HepG2 (cell line): ENCODE results near the gene KLHDC8B. TPM values are rescaled to one million over a fixed set of nuclear protein-coding genes. Genes with fewer than 3 reads are reported as not detected.

Experiments used
- DPF2 ChIP-seq: sonication (generic); formaldehyde crosslinking; IDR thresholded peaks from 2 replicates; pipeline ENCODE4 v1.4.0; 2020; ENCODE audit warnings: mild to moderate bottlenecking, low read depth, missing genetic modification reagents, borderline replicate concordance
- KLF15 ChIP-seq: sonication (generic); formaldehyde crosslinking; IDR thresholded peaks from 2 replicates; pipeline ENCODE4 v1.8.1; 2023; ENCODE audit warnings: borderline replicate concordance, mild to moderate bottlenecking, inconsistent platforms, missing genetic modification reagents, mixed read lengths
- KMT2A ChIP-seq: sonication (generic); formaldehyde crosslinking; IDR thresholded peaks from 2 replicates; pipeline ENCODE4 v1.4.0; 2020; ENCODE audit warnings: missing genetic modification reagents
- MBD4 ChIP-seq: IDR thresholded peaks from 2 replicates; pipeline ENCODE4 v1.6.1; 2012; ENCODE audit warnings: low read length, inconsistent platforms, borderline replicate concordance
- TBP ChIP-seq: sonication (generic); formaldehyde crosslinking; IDR thresholded peaks from 2 replicates; pipeline ENCODE4 v1.5.0; 2020; ENCODE audit warnings: missing genetic modification reagents
- TGIF2 ChIP-seq: IDR thresholded peaks from 2 replicates; pipeline ENCODE4 v1.6.1; 2016; ENCODE audit warnings: control low read depth, missing compliant biosample characterization
- XBP1 ChIP-seq: sonication (generic); formaldehyde crosslinking; IDR thresholded peaks from 2 replicates; pipeline ENCODE4 v1.5.0; 2020; ENCODE audit warnings: missing genetic modification reagents
- ZNF383 ChIP-seq: sonication (generic); formaldehyde crosslinking; IDR thresholded peaks from 2 replicates; pipeline ENCODE4 v1.4.0; 2020; ENCODE audit warnings: missing genetic modification reagents, mild to moderate bottlenecking, borderline replicate concordance
- ZNF777 ChIP-seq: sonication (generic); formaldehyde crosslinking; IDR thresholded peaks from 2 replicates; pipeline ENCODE4 v1.4.0; 2020; ENCODE audit warnings: missing genetic modification reagents
- ZNF781 ChIP-seq: sonication (generic); formaldehyde crosslinking; IDR thresholded peaks from 2 replicates; pipeline ENCODE4 v1.5.1; 2020; ENCODE audit warnings: borderline replicate concordance, mild to moderate bottlenecking, missing genetic modification reagents; ENCODE audit errors: not compliant biosample characterization
- polyA plus RNA-seq, 8 experiments: library from polyadenylated mRNA; depleted of rRNA in 3 of 8; stranded (reverse) in 7 of 8; unstranded in 1 of 8; fragments of >200 nt; fragmentation: Illumina TruSeq in 4 of 8; extraction: Trizol in 4 of 8; gene quantifications; 2 replicates each; pipeline versions ENCODE4 v1.2.1 to v1.2.3, GENCODE V29; 2011 to 2016; ENCODE audit warnings: low read depth in 4 of 8, missing spikeins in 1 of 8, mixed read lengths in 1 of 8; ENCODE audit not compliant: insufficient read depth in 1 of 8
- total RNA-seq, 5 experiments: library from RNA; depleted of rRNA; stranded (reverse); fragments of >200 nt; fragmentation: Illumina TruSeq; extraction: Trizol; gene quantifications; 2 replicates each; pipeline ENCODE4 v1.2.3, GENCODE V29; 2016; ENCODE audit warnings: low read depth in 1 of 5
- TF ChIP-seq, protein P1 (sequence below): sonication (generic); formaldehyde crosslinking; IDR thresholded peaks from 2 replicates; pipeline ENCODE4 v1.4.0; 2020; ENCODE audit warnings: missing genetic modification reagents
- TF ChIP-seq, protein P2 (sequence below): IDR thresholded peaks from 2 replicates; pipeline ENCODE4 v1.6.1; 2012; ENCODE audit warnings: inconsistent platforms
- TF ChIP-seq, protein P3 (sequence below), 2 experiments: fragments of 450-650 bp in 1 of 2; sonication (generic) in 1 of 2; formaldehyde crosslinking in 1 of 2; IDR thresholded peaks; 2 replicates each; pipeline versions ENCODE4 v1.6.1 to v1.8.0; 2016 to 2022; ENCODE audit warnings: antibody characterized with exemption in 1 of 2, mild to moderate bottlenecking in 1 of 2, missing genetic modification reagents in 1 of 2
- TF ChIP-seq, protein P4 (sequence below): sonication (generic); formaldehyde crosslinking; IDR thresholded peaks from 2 replicates; pipeline ENCODE4 v1.9.0; 2022; ENCODE audit warnings: missing genetic modification reagents, mild to moderate bottlenecking, borderline replicate concordance

KLHDC8B gene
- total and polyA plus RNA-seq, 2 of the 13 experiments (the other 11 are each of a cell fraction or from before 2014, with no cell fraction given): 17.2 to 17.8 TPM

DNA sequence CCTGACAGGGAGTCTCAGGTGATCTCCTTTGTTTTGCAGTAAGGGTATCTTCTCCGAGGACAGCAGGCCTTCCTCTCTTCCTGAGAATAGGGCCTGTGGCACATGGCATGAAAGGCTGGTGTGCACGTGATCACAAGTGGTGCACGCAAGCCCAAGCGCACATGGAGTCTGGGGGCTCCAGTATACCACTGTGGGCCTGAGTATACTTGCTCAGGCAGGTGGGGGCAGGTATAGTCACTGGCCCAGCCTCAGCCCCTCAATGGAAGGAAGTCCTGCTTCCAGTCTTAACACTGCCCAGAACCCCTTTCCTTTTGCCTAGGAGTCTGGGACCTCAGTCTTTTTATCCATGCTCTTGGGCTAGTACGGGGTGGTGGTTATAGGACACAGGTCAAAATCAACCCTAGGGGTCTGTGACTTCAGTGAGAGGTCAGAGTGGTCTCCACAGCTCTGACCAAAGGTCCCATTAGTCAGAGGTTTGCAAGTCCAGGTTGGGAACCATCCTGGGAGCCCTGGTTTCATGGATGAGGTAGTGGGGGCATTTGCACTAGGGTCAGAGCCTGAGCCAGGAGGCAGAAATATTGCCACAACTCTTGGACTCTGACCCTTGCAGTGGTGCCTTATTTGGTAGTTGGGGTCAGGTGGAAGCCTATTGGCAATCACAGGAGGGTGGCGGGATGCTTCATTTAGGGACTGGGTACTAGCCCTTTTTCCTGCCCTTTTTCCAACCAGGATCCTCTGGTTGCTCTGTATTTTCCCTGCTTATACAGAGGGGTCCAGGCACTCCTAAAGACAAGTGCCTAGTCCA is 4.4 kb upstream of the KLHDC8B start (continued):
- no peak for TF ChIP-seq MBD4
- TF ChIP-seq KMT2A: no peak
- no peak for TF ChIP-seq ZNF777 (CRISPR knock-in tag)
- TF ChIP-seq, protein P1, sequence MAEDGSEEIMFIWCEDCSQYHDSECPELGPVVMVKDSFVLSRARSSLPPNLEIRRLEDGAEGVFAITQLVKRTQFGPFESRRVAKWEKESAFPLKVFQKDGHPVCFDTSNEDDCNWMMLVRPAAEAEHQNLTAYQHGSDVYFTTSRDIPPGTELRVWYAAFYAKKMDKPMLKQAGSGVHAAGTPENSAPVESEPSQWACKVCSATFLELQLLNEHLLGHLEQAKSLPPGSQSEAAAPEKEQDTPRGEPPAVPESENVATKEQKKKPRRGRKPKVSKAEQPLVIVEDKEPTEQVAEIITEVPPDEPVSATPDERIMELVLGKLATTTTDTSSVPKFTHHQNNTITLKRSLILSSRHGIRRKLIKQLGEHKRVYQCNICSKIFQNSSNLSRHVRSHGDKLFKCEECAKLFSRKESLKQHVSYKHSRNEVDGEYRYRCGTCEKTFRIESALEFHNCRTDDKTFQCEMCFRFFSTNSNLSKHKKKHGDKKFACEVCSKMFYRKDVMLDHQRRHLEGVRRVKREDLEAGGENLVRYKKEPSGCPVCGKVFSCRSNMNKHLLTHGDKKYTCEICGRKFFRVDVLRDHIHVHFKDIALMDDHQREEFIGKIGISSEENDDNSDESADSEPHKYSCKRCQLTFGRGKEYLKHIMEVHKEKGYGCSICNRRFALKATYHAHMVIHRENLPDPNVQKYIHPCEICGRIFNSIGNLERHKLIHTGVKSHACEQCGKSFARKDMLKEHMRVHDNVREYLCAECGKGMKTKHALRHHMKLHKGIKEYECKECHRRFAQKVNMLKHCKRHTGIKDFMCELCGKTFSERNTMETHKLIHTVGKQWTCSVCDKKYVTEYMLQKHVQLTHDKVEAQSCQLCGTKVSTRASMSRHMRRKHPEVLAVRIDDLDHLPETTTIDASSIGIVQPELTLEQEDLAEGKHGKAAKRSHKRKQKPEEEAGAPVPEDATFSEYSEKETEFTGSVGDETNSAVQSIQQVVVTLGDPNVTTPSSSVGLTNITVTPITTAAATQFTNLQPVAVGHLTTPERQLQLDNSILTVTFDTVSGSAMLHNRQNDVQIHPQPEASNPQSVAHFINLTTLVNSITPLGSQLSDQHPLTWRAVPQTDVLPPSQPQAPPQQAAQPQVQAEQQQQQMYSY: no peak
- TF ChIP-seq TGIF2 (CRISPR knock-in tag): no peak
- TF ChIP-seq DPF2: no peak
- TF ChIP-seq XBP1 (CRISPR knock-in tag): no peak
- no peak for TF ChIP-seq KLF15 (CRISPR knock-in tag)
- TF ChIP-seq, protein P2, sequence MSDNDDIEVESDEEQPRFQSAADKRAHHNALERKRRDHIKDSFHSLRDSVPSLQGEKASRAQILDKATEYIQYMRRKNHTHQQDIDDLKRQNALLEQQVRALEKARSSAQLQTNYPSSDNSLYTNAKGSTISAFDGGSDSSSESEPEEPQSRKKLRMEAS: no peak
- no peak for TF ChIP-seq ZNF383 (CRISPR knock-in tag)
- peak; percentile 54 for TF ChIP-seq ZNF781
- TF ChIP-seq, protein P3, sequence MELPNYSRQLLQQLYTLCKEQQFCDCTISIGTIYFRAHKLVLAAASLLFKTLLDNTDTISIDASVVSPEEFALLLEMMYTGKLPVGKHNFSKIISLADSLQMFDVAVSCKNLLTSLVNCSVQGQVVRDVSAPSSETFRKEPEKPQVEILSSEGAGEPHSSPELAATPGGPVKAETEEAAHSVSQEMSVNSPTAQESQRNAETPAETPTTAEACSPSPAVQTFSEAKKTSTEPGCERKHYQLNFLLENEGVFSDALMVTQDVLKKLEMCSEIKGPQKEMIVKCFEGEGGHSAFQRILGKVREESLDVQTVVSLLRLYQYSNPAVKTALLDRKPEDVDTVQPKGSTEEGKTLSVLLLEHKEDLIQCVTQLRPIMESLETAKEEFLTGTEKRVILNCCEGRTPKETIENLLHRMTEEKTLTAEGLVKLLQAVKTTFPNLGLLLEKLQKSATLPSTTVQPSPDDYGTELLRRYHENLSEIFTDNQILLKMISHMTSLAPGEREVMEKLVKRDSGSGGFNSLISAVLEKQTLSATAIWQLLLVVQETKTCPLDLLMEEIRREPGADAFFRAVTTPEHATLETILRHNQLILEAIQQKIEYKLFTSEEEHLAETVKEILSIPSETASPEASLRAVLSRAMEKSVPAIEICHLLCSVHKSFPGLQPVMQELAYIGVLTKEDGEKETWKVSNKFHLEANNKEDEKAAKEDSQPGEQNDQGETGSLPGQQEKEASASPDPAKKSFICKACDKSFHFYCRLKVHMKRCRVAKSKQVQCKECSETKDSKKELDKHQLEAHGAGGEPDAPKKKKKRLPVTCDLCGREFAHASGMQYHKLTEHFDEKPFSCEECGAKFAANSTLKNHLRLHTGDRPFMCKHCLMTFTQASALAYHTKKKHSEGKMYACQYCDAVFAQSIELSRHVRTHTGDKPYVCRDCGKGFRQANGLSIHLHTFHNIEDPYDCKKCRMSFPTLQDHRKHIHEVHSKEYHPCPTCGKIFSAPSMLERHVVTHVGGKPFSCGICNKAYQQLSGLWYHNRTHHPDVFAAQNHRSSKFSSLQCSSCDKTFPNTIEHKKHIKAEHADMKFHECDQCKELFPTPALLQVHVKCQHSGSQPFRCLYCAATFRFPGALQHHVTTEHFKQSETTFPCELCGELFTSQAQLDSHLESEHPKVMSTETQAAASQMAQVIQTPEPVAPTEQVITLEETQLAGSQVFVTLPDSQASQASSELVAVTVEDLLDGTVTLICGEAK (IDR thresholded peaks at IDR 0.05): no peak
- TF ChIP-seq, protein P3 (CRISPR knock-in tag; IDR thresholded peaks at IDR 0.05): no peak
- TF ChIP-seq, protein P4, sequence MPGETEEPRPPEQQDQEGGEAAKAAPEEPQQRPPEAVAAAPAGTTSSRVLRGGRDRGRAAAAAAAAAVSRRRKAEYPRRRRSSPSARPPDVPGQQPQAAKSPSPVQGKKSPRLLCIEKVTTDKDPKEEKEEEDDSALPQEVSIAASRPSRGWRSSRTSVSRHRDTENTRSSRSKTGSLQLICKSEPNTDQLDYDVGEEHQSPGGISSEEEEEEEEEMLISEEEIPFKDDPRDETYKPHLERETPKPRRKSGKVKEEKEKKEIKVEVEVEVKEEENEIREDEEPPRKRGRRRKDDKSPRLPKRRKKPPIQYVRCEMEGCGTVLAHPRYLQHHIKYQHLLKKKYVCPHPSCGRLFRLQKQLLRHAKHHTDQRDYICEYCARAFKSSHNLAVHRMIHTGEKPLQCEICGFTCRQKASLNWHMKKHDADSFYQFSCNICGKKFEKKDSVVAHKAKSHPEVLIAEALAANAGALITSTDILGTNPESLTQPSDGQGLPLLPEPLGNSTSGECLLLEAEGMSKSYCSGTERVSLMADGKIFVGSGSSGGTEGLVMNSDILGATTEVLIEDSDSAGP: peak; percentile 46; the same call in 1 of the 2 replicates
- TF ChIP-seq TBP (CRISPR knock-in tag): no peak
